GM12891 (cell line): ENCODE measurements around the gene EXOSC7.

Experiments
- PAX5 ChIP-seq: IDR thresholded peaks from 2 replicates; pipeline ENCODE4 v1.6.1; 2011; ENCODE audit warnings: low read length, moderate library complexity, mild to moderate bottlenecking; ENCODE audit not compliant: insufficient read depth, severe bottlenecking
- POLR2A ChIP-seq: IDR thresholded peaks from 2 replicates; pipeline ENCODE4 v1.6.1; 2011; ENCODE audit warnings: low read depth, low read length, control low read depth
- POLR2AphosphoS5 ChIP-seq: IDR thresholded peaks from 2 replicates; pipeline ENCODE4 v1.6.1; 2011; ENCODE audit warnings: low read depth, low read length, control low read depth
- POU2F2 ChIP-seq: IDR thresholded peaks from 2 replicates; pipeline ENCODE4 v1.6.1; 2011; ENCODE audit warnings: low read depth, mild to moderate bottlenecking, control low read depth, low read length, moderate library complexity
- SPI1 ChIP-seq: IDR thresholded peaks from 2 replicates; pipeline ENCODE4 v1.6.1; 2011; ENCODE audit warnings: low read depth, low read length, control low read depth
- TAF1 ChIP-seq: IDR thresholded peaks from 2 replicates; pipeline ENCODE4 v1.6.1; 2011; ENCODE audit warnings: low read depth, low read length, control low read depth

DNA sequence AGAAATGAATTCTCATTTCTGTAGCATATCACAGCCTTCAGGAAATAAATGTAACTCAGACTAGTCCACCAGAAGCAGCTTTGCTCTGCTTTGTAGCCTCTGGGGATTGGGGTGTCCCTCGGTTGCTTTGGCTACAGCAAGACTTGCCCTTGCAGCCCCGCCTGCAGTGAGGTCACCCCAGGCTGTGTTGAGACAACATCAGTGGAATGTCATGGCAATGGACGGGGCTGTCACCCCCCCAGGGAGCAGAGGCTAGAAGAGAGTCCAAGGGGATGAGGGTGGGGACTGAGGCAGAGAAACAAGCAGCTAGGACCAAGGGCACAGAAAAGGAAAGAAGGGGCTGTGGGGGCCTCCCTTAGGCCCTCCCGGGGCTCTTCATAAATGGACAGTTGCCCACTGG lies 50.9 kb downstream of the EXOSC7 start:
- TF ChIP-seq POLR2AphosphoS5 (no peak), POLR2A (no peak), TAF1 (no peak), PAX5 (no peak), SPI1 (no peak), POU2F2 (no peak)
